SK-N-SH treated with all-trans-retinoic acid at 6 μM for 48 hours (cell line): ENCODE data around the gene IMMP2L.

ENCODE experiments used
- ATAC-seq: fragments of 200-7000 bp; cut with Tn5 transposase; 3 replicates; pipeline ENCODE4 v1.9.1; 2020; ENCODE audit warnings: mild to moderate bottlenecking, moderate library complexity
- ARNTL ChIP-seq: fragments of 450-650 bp; formaldehyde crosslinking; IDR thresholded peaks from 2 replicates; pipeline ENCODE4 v1.5.0; 2020; ENCODE audit warnings: low read depth, mild to moderate bottlenecking, moderate library complexity, borderline replicate concordance
- BACH2 ChIP-seq: fragments of 250-450 bp; sonication (Bioruptor Pico); IDR thresholded peaks from 2 replicates; pipeline ENCODE4 v1.9.0; 2021; ENCODE audit warnings: mild to moderate bottlenecking, borderline replicate concordance
- CREB5 ChIP-seq: fragments of 250-450 bp; sonication (Bioruptor Pico); IDR thresholded peaks from 2 replicates; pipeline ENCODE4 v1.5.1; 2020; ENCODE audit warnings: low read depth, mild to moderate bottlenecking, moderate library complexity
- CSRNP3 ChIP-seq: fragments of 250-450 bp; sonication (Bioruptor Pico); IDR thresholded peaks from 2 replicates; pipeline ENCODE4 v1.5.1; 2021; ENCODE audit warnings: mild to moderate bottlenecking, moderate library complexity
- ESRRG ChIP-seq: fragments of 250-450 bp; sonication (Bioruptor Pico); IDR thresholded peaks from 2 replicates; pipeline ENCODE4 v1.6.1; 2021; ENCODE audit warnings: mild to moderate bottlenecking
- ISL1 ChIP-seq: fragments of 250-450 bp; sonication (Bioruptor Pico); IDR thresholded peaks from 2 replicates; pipeline ENCODE4 v2.1.2; 2022; ENCODE audit warnings: mild to moderate bottlenecking, moderate library complexity
- OSR1 ChIP-seq: fragments of 250-450 bp; sonication (Bioruptor Pico); IDR thresholded peaks from 2 replicates; pipeline ENCODE4 v1.8.0; 2022; ENCODE audit warnings: moderate library complexity, mild to moderate bottlenecking, inconsistent platforms
- PATZ1 ChIP-seq: fragments of 250-450 bp; sonication (Bioruptor Pico); IDR thresholded peaks from 2 replicates; pipeline ENCODE4 v1.8.0; 2020; ENCODE audit warnings: mild to moderate bottlenecking, moderate library complexity, borderline replicate concordance
- POU6F1 ChIP-seq: fragments of 250-450 bp; sonication (Bioruptor Pico); IDR thresholded peaks from 2 replicates; pipeline ENCODE4 v1.8.0; 2021; ENCODE audit warnings: low read depth, mild to moderate bottlenecking, moderate library complexity, borderline replicate concordance
- RARB ChIP-seq: fragments of 250-450 bp; sonication (Bioruptor Pico); IDR thresholded peaks from 2 replicates; pipeline ENCODE4 v1.8.0; 2021; ENCODE audit warnings: mild to moderate bottlenecking, moderate library complexity
- SNAI2 ChIP-seq: fragments of 250-450 bp; sonication (Bioruptor Pico); IDR thresholded peaks from 2 replicates; pipeline ENCODE4 v1.5.0; 2020; ENCODE audit warnings: mild to moderate bottlenecking, moderate library complexity
- TCF4 ChIP-seq: fragments of 250-450 bp; sonication (Bioruptor Pico); IDR thresholded peaks from 2 replicates; pipeline ENCODE4 v1.8.0; 2021; ENCODE audit warnings: mild to moderate bottlenecking, moderate library complexity, borderline replicate concordance
- TOX ChIP-seq: fragments of 250-450 bp; sonication (Bioruptor Pico); IDR thresholded peaks from 2 replicates; pipeline ENCODE4 v1.8.0; 2021; ENCODE audit warnings: mild to moderate bottlenecking, moderate library complexity, borderline replicate concordance
- ZFP3 ChIP-seq: fragments of 250-450 bp; sonication (Bioruptor Pico); IDR thresholded peaks from 2 replicates; pipeline ENCODE4 v1.5.0; 2020; ENCODE audit warnings: mild to moderate bottlenecking, moderate library complexity
- ZFP30 ChIP-seq: fragments of 450-650 bp; formaldehyde crosslinking; IDR thresholded peaks from 2 replicates; pipeline ENCODE4 v1.5.0; 2022; ENCODE audit warnings: mild to moderate bottlenecking, moderate library complexity
- ZNF70 ChIP-seq: fragments of 450-650 bp; formaldehyde crosslinking; IDR thresholded peaks from 2 replicates; pipeline ENCODE4 v1.5.0; 2020; ENCODE audit warnings: mild to moderate bottlenecking, moderate library complexity

IMMP2L gene

GRCh38 chr7:111593343-111593742, 31.1 kb upstream of the IMMP2L start:
- TF ChIP-seq ZNF70 (CRISPR knock-in tag) (no peak), ZFP3 (CRISPR knock-in tag) (no peak), BACH2 (no peak), TOX (CRISPR knock-in tag) (no peak), PATZ1 (no peak), RARB (CRISPR knock-in tag) (no peak), CREB5 (CRISPR knock-in tag) (no peak), ISL1 (CRISPR knock-in tag) (no peak)
- no peak for ATAC-seq

GRCh38 chr7:111588065-111588433, 25.8 kb upstream of the IMMP2L start:
- ATAC-seq = no peak

More at GRCh38 chr7:111588065-111588433, 25.8 kb upstream of the IMMP2L start:
- no peak for TF ChIP-seq TCF4
- TF ChIP-seq PATZ1 = no peak
- TF ChIP-seq ARNTL (CRISPR knock-in tag) = no peak
- no peak for TF ChIP-seq ESRRG
- TF ChIP-seq ZFP30 (CRISPR knock-in tag) = no peak
- no peak for TF ChIP-seq SNAI2 (CRISPR knock-in tag)
- no peak for TF ChIP-seq CSRNP3 (CRISPR knock-in tag)
- no peak for TF ChIP-seq BACH2
- TF ChIP-seq CREB5 (CRISPR knock-in tag) = no peak
- TF ChIP-seq POU6F1 (CRISPR knock-in tag) = no peak
- TF ChIP-seq ISL1 (CRISPR knock-in tag) = no peak
- TF ChIP-seq OSR1 = no peak
- no peak for TF ChIP-seq ZNF70 (CRISPR knock-in tag)
- TF ChIP-seq, all 23 proteins: peak for 0
